ENCODE measurements around the gene GALNT10.

Gene GALNT10

DNA sequence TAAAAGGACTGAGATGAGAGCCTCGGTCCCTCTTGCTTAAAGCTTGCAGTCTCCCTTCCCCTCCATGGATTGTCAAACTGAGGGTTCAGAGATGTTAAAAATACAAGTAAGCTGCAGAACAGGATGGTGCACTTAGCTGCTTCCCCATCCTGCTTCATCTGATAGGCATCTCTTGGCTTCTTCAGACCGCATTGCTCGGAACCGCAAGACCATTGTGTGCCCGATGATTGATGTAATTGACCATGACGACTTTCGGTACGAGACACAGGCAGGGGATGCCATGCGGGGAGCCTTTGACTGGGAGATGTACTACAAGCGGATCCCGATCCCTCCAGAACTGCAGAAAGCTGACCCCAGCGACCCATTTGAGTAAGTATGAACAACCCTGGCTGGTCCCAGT lies 189.7 kb downstream of the GALNT10 start:
- no peak overlapping the region for H3K4me2 ChIP-seq (ENCODE audit: insufficient read depth, low read length)
- no peaks in the 10 kb centered on the region for H3K27me3 ChIP-seq (ENCODE audit: insufficient read depth, low read length, poor library complexity)
- ATAC-seq (ENCODE audit: insufficient read depth, low read depth) (no peak), DNase-seq (no peak)
- H3K27ac ChIP-seq (ENCODE audit: low read length): no peak overlapping the region
- no peaks in the 10 kb centered on the region for H3K4me1 ChIP-seq (ENCODE audit: insufficient read depth, low read length)
- no peak overlapping the region for H3K4me3 ChIP-seq (ENCODE audit: low read depth in 1 of 2, low read length in 2 of 2)
- TF ChIP-seq EZH2 (IDR thresholded peaks at IDR 0.05; ENCODE audit: borderline replicate concordance, low read depth, low read length, severe bottlenecking): no peak
- TF ChIP-seq, protein P1, sequence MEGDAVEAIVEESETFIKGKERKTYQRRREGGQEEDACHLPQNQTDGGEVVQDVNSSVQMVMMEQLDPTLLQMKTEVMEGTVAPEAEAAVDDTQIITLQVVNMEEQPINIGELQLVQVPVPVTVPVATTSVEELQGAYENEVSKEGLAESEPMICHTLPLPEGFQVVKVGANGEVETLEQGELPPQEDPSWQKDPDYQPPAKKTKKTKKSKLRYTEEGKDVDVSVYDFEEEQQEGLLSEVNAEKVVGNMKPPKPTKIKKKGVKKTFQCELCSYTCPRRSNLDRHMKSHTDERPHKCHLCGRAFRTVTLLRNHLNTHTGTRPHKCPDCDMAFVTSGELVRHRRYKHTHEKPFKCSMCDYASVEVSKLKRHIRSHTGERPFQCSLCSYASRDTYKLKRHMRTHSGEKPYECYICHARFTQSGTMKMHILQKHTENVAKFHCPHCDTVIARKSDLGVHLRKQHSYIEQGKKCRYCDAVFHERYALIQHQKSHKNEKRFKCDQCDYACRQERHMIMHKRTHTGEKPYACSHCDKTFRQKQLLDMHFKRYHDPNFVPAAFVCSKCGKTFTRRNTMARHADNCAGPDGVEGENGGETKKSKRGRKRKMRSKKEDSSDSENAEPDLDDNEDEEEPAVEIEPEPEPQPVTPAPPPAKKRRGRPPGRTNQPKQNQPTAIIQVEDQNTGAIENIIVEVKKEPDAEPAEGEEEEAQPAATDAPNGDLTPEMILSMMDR (IDR thresholded peaks at IDR 0.05; ENCODE audit: borderline replicate concordance, extremely low read depth, low read length, poor library complexity, severe bottlenecking): no peak
- H3K9ac ChIP-seq (ENCODE audit: low read depth, low read length): no peak overlapping the region
- H3K9me3 ChIP-seq (ENCODE audit: insufficient read depth, low read length, severe bottlenecking): no peaks in the 10 kb centered on the region
- H3K79me2 ChIP-seq (ENCODE audit: insufficient read depth, low read length): no peaks in the 10 kb centered on the region
- peaks cover 19% of the 10 kb centered on the region for H3K36me3 ChIP-seq (ENCODE audit: insufficient read depth, low read length)
- no peak overlapping the region for H2AFZ ChIP-seq (ENCODE audit: low read depth, low read length)
- H4K20me1 ChIP-seq (ENCODE audit: insufficient read depth, low read length): no peaks in the 10 kb centered on the region

DNA sequence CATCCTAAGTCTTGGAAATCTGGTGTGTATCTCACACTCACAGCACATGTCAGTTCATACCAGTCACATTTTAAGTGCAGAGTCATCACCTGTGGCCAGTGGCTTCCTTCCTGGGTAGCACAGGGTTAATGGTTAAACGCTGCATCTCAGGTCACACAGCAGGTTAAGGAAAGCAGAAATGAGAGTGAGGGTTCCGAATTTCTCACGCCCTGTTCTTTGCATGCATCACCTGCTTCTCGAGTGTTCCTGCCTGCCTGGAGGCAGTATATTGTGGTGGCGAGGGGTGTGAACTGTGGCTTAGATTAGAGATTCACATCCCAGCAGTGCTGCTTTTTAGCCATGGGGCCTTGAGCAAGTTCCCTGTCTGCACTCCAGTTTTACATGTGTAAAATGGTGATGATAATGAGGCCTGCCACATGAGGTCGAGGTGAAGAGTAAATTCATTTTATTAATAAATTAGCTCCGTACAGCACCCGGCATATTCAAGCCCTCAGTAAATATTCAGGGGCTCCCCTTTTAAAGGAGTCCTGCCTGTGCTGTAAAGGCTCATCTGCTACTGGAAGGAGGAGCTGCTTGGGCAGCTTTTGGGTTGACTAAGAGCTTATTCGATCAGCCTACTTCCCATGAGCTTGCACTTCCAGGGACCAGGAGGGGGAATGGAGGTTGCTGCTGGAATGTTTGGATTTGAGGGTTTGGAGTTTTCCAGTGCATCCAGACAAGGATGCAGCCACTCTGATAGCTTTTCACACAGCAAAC lies 194.1 kb downstream of the GALNT10 start:
- no peaks in the 10 kb centered on the region for H3K27me3 ChIP-seq (ENCODE audit: insufficient read depth, low read length, poor library complexity)
- no peak overlapping the region for H3K27ac ChIP-seq (ENCODE audit: low read length)
- no peaks in the 10 kb centered on the region for H4K20me1 ChIP-seq (ENCODE audit: insufficient read depth, low read length)
- DNase-seq (no peak), ATAC-seq (ENCODE audit: insufficient read depth, low read depth) (no peak)
- H3K79me2 ChIP-seq (ENCODE audit: insufficient read depth, low read length): no peaks in the 10 kb centered on the region
- no peak overlapping the region for H3K9ac ChIP-seq (ENCODE audit: low read depth, low read length)
- TF ChIP-seq, protein P1 (IDR thresholded peaks at IDR 0.05; ENCODE audit: borderline replicate concordance, extremely low read depth, low read length, poor library complexity, severe bottlenecking): no peak
- no peak for TF ChIP-seq EZH2 (IDR thresholded peaks at IDR 0.05; ENCODE audit: borderline replicate concordance, low read depth, low read length, severe bottlenecking)
- no peak overlapping the region for H2AFZ ChIP-seq (ENCODE audit: low read depth, low read length)
- H3K9me3 ChIP-seq (ENCODE audit: insufficient read depth, low read length, severe bottlenecking): no peaks in the 10 kb centered on the region
- no peak overlapping the region for H3K4me3 ChIP-seq (ENCODE audit: low read depth in 1 of 2, low read length in 2 of 2)
- H3K36me3 ChIP-seq (ENCODE audit: insufficient read depth, low read length): peaks cover 15% of the 10 kb centered on the region
- H3K4me1 ChIP-seq (ENCODE audit: insufficient read depth, low read length): no peaks in the 10 kb centered on the region
- no peak overlapping the region for H3K4me2 ChIP-seq (ENCODE audit: insufficient read depth, low read length)

DNA sequence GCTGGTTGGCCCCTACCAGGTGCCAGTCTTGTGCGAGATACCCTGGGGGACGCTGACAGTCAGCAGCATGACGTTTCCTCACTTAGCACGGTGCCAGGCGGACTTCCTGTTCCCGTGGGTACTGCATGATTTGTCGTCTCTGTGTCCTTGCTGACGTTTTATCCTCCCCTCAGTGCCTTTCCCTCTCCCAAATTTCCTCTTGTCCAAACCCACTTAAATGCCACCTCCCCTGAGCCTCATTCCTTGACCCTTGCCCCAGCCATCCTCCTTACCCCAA lies 194.6 kb downstream of the GALNT10 start:
- DNase-seq (no peak), ATAC-seq (ENCODE audit: insufficient read depth, low read depth) (no peak)
- Histone ChIP-seq H4K20me1 (ENCODE audit: insufficient read depth, low read length) (no peaks in the 10 kb centered on the region), H3K27ac (ENCODE audit: low read length) (no peak overlapping the region), H3K9me3 (ENCODE audit: insufficient read depth, low read length, severe bottlenecking) (no peaks in the 10 kb centered on the region), H3K79me2 (ENCODE audit: insufficient read depth, low read length) (no peaks in the 10 kb centered on the region), H3K9ac (ENCODE audit: low read depth, low read length) (no peak overlapping the region), H2AFZ (ENCODE audit: low read depth, low read length) (no peak overlapping the region), H3K4me2 (ENCODE audit: insufficient read depth, low read length) (no peak overlapping the region), H3K27me3 (ENCODE audit: insufficient read depth, low read length, poor library complexity) (no peaks in the 10 kb centered on the region), H3K36me3 (ENCODE audit: insufficient read depth, low read length) (peaks cover 15% of the 10 kb centered on the region), H3K4me3 (ENCODE audit: low read depth in 1 of 2, low read length in 2 of 2) (no peak overlapping the region), H3K4me1 (ENCODE audit: insufficient read depth, low read length) (no peaks in the 10 kb centered on the region)
- TF ChIP-seq EZH2 (IDR thresholded peaks at IDR 0.05; ENCODE audit: borderline replicate concordance, low read depth, low read length, severe bottlenecking): no peak
- TF ChIP-seq, protein P1 (IDR thresholded peaks at IDR 0.05; ENCODE audit: borderline replicate concordance, extremely low read depth, low read length, poor library complexity, severe bottlenecking): no peak
